Measurements from ENCODE around the gene CFAP251.

- TF ChIP-seq CTCF (conservative IDR thresholded peaks at IDR 0.05; ENCODE audit: low read length) (no peak), EZH2phosphoT487 (IDR thresholded peaks at IDR 0.05; ENCODE audit: borderline replicate concordance, low read depth, low read length) (no peak)
Observed at GRCh38 chr12:122005252-122005776, 86.9 kb downstream of the CFAP251 start.
